ENCODE results near the gene TMEM54. TPM values are rescaled to one million over a fixed set of nuclear protein-coding genes. Genes with fewer than 3 reads are reported as not detected.
A peak's percentile ranks its signal among the peaks of the same experiment; 100 is the strongest.

TMEM54 gene
- total and polyA plus RNA-seq, 2 of the 13 experiments (the other 11 are each of a cell fraction or from before 2014, with no cell fraction given) = 2.5 to 2.9 TPM

DNA sequence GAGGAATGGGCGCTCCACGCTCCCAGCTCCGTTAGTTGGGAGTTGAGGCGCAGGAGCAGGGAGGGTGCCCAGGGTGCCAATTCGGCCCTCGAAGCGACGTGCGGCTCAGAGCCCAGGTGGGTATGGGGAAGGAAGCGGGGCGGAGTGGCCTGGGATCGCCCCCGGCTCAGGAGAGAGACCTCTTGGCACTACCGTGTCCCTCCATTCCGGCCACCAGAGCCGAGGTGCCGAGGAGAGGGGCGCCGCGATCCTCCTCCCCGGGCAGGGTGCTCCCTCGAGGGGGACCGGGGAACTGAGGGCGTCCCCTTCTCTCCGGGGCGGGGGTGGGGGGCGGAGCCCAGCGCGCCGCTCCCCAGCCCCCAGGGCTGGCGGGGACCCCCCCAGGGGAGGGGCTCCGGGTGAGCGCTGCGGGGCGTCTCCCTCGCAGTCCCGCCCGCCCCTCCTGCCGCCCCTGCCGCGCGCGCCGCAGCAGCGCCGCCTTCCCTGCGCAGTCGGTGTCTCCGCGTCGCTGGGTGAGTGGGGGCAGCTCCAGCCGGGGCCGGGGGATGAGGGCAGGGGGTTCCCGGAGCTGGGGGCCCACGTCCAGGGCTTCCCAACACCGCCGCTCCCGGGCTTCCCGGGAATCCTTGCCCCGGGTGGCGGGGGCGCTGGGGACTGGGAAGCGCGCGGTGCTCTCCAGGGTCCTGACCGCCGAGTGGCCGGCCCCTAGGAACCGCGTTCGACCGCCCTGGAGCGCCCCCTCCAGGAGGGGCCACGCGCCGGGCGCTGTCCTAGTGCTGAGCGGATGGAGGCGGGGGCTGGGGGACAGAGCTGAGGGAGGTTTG, 15.0 kb downstream of the TMEM54 start, which contains the start of gene HPCA (continued):
- TF ChIP-seq ARNT2 (CRISPR knock-in tag; IDR thresholded peaks at IDR 0.05; ENCODE audit: low read depth) = peak; percentile 99
- no peak for TF ChIP-seq HNF4G (IDR thresholded peaks at IDR 0.05; ENCODE audit: borderline replicate concordance, low read depth, low read length)
- TF ChIP-seq HNF4G (CRISPR knock-in tag; IDR thresholded peaks at IDR 0.05; ENCODE audit: borderline replicate concordance, low read depth) = peak; percentile 75; the same call in 1 of the 2 replicates
- TF ChIP-seq ZNF816 (CRISPR knock-in tag; IDR thresholded peaks at IDR 0.05; ENCODE audit: borderline replicate concordance) = peak; percentile 98
- TF ChIP-seq, protein P1, sequence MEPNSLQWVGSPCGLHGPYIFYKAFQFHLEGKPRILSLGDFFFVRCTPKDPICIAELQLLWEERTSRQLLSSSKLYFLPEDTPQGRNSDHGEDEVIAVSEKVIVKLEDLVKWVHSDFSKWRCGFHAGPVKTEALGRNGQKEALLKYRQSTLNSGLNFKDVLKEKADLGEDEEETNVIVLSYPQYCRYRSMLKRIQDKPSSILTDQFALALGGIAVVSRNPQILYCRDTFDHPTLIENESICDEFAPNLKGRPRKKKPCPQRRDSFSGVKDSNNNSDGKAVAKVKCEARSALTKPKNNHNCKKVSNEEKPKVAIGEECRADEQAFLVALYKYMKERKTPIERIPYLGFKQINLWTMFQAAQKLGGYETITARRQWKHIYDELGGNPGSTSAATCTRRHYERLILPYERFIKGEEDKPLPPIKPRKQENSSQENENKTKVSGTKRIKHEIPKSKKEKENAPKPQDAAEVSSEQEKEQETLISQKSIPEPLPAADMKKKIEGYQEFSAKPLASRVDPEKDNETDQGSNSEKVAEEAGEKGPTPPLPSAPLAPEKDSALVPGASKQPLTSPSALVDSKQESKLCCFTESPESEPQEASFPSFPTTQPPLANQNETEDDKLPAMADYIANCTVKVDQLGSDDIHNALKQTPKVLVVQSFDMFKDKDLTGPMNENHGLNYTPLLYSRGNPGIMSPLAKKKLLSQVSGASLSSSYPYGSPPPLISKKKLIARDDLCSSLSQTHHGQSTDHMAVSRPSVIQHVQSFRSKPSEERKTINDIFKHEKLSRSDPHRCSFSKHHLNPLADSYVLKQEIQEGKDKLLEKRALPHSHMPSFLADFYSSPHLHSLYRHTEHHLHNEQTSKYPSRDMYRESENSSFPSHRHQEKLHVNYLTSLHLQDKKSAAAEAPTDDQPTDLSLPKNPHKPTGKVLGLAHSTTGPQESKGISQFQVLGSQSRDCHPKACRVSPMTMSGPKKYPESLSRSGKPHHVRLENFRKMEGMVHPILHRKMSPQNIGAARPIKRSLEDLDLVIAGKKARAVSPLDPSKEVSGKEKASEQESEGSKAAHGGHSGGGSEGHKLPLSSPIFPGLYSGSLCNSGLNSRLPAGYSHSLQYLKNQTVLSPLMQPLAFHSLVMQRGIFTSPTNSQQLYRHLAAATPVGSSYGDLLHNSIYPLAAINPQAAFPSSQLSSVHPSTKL (CRISPR knock-in tag; IDR thresholded peaks at IDR 0.05) = peak; percentile 84
- peak; percentile 95 for TF ChIP-seq SMAD9 (CRISPR knock-in tag; IDR thresholded peaks at IDR 0.05)
- peak; percentile 95; the same call in 1 of the 2 replicates for TF ChIP-seq ZBTB20 (CRISPR knock-in tag; IDR thresholded peaks at IDR 0.05; ENCODE audit: borderline replicate concordance, low read depth)
- TF ChIP-seq ZNF580 (CRISPR knock-in tag; IDR thresholded peaks at IDR 0.05; ENCODE audit: borderline replicate concordance, low read depth) = peak; percentile 100
- TF ChIP-seq CEBPZ (IDR thresholded peaks at IDR 0.05; ENCODE audit: low read length) = no peak
- TF ChIP-seq MLLT10 (CRISPR knock-in tag; IDR thresholded peaks at IDR 0.05) = no peak
- TF ChIP-seq, protein P2, sequence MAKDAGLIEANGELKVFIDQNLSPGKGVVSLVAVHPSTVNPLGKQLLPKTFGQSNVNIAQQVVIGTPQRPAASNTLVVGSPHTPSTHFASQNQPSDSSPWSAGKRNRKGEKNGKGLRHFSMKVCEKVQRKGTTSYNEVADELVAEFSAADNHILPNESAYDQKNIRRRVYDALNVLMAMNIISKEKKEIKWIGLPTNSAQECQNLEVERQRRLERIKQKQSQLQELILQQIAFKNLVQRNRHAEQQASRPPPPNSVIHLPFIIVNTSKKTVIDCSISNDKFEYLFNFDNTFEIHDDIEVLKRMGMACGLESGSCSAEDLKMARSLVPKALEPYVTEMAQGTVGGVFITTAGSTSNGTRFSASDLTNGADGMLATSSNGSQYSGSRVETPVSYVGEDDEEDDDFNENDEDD (CRISPR knock-in tag; IDR thresholded peaks at IDR 0.05; ENCODE audit: borderline replicate concordance) = peak; percentile 45; the same call in 1 of the 2 replicates
- no peak for TF ChIP-seq SNRNP70 (IDR thresholded peaks at IDR 0.05; ENCODE audit: low read depth, low read length)
- peak; percentile 93 for TF ChIP-seq SMAD3 (CRISPR knock-in tag; IDR thresholded peaks at IDR 0.05)
- TF ChIP-seq ZNF460 (CRISPR knock-in tag; IDR thresholded peaks at IDR 0.05; ENCODE audit: borderline replicate concordance) = no peak
- no peak for TF ChIP-seq GATA4 (IDR thresholded peaks at IDR 0.05; ENCODE audit: borderline replicate concordance, low read depth)
- TF ChIP-seq NFATC3 (CRISPR knock-in tag; IDR thresholded peaks at IDR 0.05) = peak; percentile 94; the same call in 1 of the 2 replicates
- peak; percentile 71; the same call in 1 of the 2 replicates for TF ChIP-seq TRAFD1 (CRISPR knock-in tag; IDR thresholded peaks at IDR 0.05; ENCODE audit: borderline replicate concordance)
- peak; percentile 98 for TF ChIP-seq ZNF451 (CRISPR knock-in tag; IDR thresholded peaks at IDR 0.05)
